Measurements from ENCODE around the gene HMCN2. TPM values are rescaled to one million over a fixed set of nuclear protein-coding genes. Genes with fewer than 3 reads are reported as not detected.

The HMCN2 gene
- total RNA-seq, 4 donors from 2014 or later = 1.3 to 6.3 (median 3.5) TPM

DNA sequence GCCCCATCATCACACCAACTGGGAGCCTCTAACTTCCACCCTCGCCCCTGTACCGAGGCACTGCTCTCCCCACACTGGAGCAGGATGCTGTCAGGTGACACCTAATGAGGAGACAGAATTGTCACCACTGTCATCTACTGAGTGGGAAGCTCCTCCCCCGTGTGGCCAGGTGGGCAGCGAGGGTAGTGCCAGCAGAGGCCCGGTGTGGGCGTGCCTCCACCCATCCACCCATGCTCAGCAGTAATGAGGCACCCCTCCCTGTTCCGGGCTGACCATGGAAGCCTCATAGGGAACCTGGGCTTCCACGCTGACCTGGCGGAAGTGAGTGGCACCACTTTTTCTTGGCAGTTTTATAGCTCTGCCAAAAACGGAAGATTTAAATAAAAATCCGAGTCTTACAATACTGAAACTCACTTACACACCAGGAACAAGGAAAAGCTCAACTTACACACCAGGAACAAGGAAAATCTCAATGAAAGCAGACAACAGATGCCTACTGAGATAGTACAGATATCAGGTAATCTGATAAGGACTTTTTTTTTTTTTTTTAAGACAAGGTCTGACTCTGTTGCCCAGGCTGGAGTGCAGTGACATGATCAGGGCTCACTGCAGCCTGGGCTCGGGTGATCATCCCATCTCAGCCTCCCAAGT, 148.6 kb downstream of the HMCN2 start:
- no peak for TF ChIP-seq EP300 (IDR thresholded peaks at IDR 0.05)
- TF ChIP-seq POLR2AphosphoS5 (IDR thresholded peaks at IDR 0.05) = no peak
- TF ChIP-seq POLR2A (IDR thresholded peaks at IDR 0.05) = no peak
- TF ChIP-seq, protein P1, sequence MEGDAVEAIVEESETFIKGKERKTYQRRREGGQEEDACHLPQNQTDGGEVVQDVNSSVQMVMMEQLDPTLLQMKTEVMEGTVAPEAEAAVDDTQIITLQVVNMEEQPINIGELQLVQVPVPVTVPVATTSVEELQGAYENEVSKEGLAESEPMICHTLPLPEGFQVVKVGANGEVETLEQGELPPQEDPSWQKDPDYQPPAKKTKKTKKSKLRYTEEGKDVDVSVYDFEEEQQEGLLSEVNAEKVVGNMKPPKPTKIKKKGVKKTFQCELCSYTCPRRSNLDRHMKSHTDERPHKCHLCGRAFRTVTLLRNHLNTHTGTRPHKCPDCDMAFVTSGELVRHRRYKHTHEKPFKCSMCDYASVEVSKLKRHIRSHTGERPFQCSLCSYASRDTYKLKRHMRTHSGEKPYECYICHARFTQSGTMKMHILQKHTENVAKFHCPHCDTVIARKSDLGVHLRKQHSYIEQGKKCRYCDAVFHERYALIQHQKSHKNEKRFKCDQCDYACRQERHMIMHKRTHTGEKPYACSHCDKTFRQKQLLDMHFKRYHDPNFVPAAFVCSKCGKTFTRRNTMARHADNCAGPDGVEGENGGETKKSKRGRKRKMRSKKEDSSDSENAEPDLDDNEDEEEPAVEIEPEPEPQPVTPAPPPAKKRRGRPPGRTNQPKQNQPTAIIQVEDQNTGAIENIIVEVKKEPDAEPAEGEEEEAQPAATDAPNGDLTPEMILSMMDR (IDR thresholded peaks at IDR 0.05) = no peak
- WGBS = 88% methylated on average over 6 of the region's 12 CpGs
- Histone ChIP-seq H3K4me3 (no peak overlapping the region), H3K4me1 (no peaks in the 10 kb centered on the region), H3K36me3 (no peaks in the 10 kb centered on the region), H3K27me3 (no peaks in the 10 kb centered on the region), H3K27ac (no peak overlapping the region), H3K9me3 (no peaks in the 10 kb centered on the region)
- no peak for DNase-seq (ENCODE audit: low spot score in 2 of 2)

DNA sequence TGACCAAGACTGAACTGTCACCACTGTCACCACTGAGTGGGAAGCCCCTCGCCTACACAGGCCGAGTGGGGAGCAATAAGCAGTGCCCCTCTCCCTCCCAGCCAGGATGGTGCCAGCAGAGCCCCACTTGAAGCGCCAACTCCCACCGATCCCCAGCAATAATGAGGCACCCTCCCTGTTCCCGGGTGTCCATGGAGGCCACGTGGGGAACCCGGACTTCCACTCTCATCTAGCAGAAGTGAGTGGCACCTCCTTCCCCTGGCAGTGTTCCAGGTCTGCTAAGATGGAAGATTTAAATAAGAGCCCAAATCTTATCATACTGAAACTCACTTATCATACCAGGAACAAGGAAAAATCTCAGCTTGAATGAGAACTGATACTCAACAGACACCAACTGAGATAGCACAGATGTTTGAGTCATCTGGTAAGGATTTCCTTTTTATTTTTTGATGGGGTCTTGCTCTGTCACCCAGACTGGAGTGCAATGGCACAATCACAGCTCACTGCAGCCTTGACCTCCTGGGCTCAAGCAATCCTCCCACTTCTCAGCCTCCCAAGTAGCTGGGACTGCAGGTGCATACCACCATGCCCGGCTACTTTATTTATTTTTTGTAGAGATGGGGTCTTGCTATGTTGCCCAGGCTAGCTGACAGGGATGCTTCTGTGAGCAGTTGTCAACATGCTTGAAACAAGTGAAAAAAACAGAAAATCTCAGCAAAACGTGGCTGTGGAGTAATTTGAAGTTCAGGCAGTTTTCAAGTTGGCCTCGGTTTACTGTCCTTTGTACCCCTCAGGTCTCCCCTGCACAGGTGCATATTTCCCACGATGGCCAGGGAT, 149.6 kb downstream of the HMCN2 start:
- H3K9me3 ChIP-seq = no peaks in the 10 kb centered on the region
- TF ChIP-seq, protein P1 (IDR thresholded peaks at IDR 0.05) = no peak
- no peak for TF ChIP-seq POLR2A (IDR thresholded peaks at IDR 0.05)
- no peak for TF ChIP-seq POLR2AphosphoS5 (IDR thresholded peaks at IDR 0.05)
- TF ChIP-seq EP300 (IDR thresholded peaks at IDR 0.05) = no peak
- H3K27me3 ChIP-seq = no peaks in the 10 kb centered on the region
- no peaks in the 10 kb centered on the region for H3K36me3 ChIP-seq
- 71% methylated on average over 11 of the region's 11 CpGs for WGBS
- no peak overlapping the region for H3K27ac ChIP-seq
- no peaks in the 10 kb centered on the region for H3K4me1 ChIP-seq
- DNase-seq (ENCODE audit: low spot score in 2 of 2) = peak in 1 of 2 donors; percentile 51
- H3K4me3 ChIP-seq = no peak overlapping the region

DNA sequence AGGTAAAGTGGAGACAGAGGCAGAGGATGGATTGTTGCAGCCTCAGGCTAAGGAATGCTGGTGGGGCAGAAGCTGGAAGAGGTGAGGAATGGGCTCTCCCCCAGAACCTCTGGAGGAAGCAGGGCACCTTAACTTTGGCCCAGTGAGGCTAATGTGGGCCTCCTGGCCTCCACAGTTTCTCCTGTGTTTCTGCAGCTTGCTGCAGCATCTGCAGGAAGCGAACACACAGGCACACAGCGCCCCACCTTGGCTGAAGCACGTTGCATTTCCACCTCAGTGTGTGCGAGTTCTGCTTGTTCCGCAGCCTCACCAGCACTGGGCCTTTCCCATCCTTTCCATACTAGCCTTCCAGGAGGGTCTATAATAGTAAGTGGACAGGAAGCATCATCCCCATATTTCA, 152.0 kb downstream of the HMCN2 start:
- Histone ChIP-seq H3K9me3 (no peaks in the 10 kb centered on the region), H3K4me3 (no peak overlapping the region), H3K27me3 (peaks cover 9% of the 10 kb centered on the region), H3K4me1 (no peaks in the 10 kb centered on the region), H3K36me3 (no peaks in the 10 kb centered on the region), H3K27ac (no peak overlapping the region)
- no peak for DNase-seq (ENCODE audit: low spot score in 2 of 2)
- WGBS = 85% methylated on average over 5 of the region's 5 CpGs
- no peak for TF ChIP-seq EP300 (IDR thresholded peaks at IDR 0.05)
- no peak for TF ChIP-seq POLR2AphosphoS5 (IDR thresholded peaks at IDR 0.05)
- TF ChIP-seq POLR2A (IDR thresholded peaks at IDR 0.05) = no peak
- TF ChIP-seq, protein P1 (IDR thresholded peaks at IDR 0.05) = no peak

DNA sequence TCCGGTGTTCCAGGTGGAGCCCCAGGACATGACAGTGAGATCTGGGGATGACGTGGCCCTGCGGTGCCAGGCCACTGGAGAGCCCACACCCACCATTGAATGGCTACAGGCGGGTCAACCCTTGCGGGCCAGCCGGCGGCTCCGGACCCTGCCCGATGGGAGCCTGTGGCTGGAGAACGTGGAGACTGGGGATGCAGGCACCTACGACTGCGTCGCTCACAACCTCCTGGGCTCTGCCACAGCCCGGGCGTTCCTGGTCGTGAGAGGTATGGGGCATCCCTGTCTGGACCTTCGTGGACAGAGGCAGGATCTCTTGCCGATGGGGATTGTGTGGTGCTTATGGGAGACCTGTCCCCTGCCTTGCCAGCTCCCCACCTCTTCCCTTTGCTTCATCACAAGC, 153.2 kb downstream of the HMCN2 start:
- WGBS = 87% methylated on average over 7 of the region's 18 CpGs
- Histone ChIP-seq H3K27me3 (peaks cover 15% of the 10 kb centered on the region), H3K4me3 (no peak overlapping the region), H3K27ac (no peak overlapping the region), H3K36me3 (no peaks in the 10 kb centered on the region), H3K4me1 (no peaks in the 10 kb centered on the region), H3K9me3 (no peaks in the 10 kb centered on the region)
- DNase-seq (ENCODE audit: low spot score in 2 of 2) = no peak
- no peak for TF ChIP-seq POLR2A (IDR thresholded peaks at IDR 0.05)
- no peak for TF ChIP-seq POLR2AphosphoS5 (IDR thresholded peaks at IDR 0.05)

DNA sequence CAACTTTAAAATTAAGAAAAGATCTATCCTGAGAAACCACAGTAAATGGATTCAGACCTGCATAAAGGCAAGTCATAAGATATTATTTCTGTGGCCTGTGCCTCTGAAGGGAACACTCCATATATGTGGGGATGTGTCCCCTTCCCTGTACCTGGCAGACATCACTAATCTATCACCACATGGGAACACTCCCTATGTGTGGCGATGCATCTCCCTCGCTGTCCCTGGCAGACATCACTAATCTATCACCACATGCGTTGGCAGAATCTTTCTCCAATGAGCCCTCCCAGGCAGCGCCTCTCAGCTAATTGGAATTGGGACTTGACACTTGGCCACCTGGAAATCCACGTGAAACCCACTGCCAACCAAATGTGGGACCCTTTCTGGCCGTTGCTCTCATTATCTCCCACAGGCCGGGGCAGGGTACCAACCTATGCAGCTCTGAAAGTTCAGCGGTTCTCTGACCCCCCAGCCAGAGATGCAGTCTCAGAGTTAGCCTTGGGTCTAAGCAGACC, 154.0 kb downstream of the HMCN2 start:
- WGBS = 88% methylated on average over 8 of the region's 8 CpGs
- TF ChIP-seq POLR2A (IDR thresholded peaks at IDR 0.05) (no peak), POLR2AphosphoS5 (IDR thresholded peaks at IDR 0.05) (no peak), EP300 (IDR thresholded peaks at IDR 0.05) (no peak)
- TF ChIP-seq, protein P1 (IDR thresholded peaks at IDR 0.05) = no peak
- DNase-seq (ENCODE audit: low spot score in 2 of 2) = no peak

More for the DNA sequence above, 154.0 kb downstream of the HMCN2 start:
- Histone ChIP-seq H3K4me1 (no peaks in the 10 kb centered on the region), H3K27me3 (peaks cover 15% of the 10 kb centered on the region), H3K4me3 (no peak overlapping the region), H3K36me3 (no peaks in the 10 kb centered on the region), H3K9me3 (no peaks in the 10 kb centered on the region), H3K27ac (no peak overlapping the region)

Measured in suprapubic skin (tissue), 4 donors.